ENCODE measurements around the gene BICC1. TPM values are rescaled to one million over a fixed set of nuclear protein-coding genes. Genes with fewer than 3 reads are reported as not detected.

BICC1 gene
- total and polyA plus RNA-seq, 2 of the 4 experiments (the other 2 are of a cell fraction): 5.7 to 42.5 TPM

- ChIA-PET CTCF (interaction anchor here (1.5 kb wide), 1 partner anchor 228 kb away, joined by 3 read pairs; no protein-coding TSS in a partner anchor), POLR2A (ENCODE audit: unreplicated experiment) (no interaction called here)
- no peak overlapping the region for H4K8ac ChIP-seq (ENCODE audit: low read depth in 2 of 2, low read length in 2 of 2)
- TF ChIP-seq CHD1 (IDR thresholded peaks at IDR 0.05; ENCODE audit: low read depth, low read length) (no peak), MXI1 (IDR thresholded peaks at IDR 0.05; ENCODE audit: borderline replicate concordance, low read depth, low read length) (no peak), MAZ (IDR thresholded peaks at IDR 0.05; ENCODE audit: borderline replicate concordance, low read depth, low read length) (no peak), CTCF (conservative IDR thresholded peaks at IDR 0.05; ENCODE audit: low read depth, low read length) (no peak), POLR2A (IDR thresholded peaks at IDR 0.05; ENCODE audit: low read depth, low read length) (no peak), RAD21 (IDR thresholded peaks at IDR 0.05; ENCODE audit: low read length) (no peak), RFX5 (IDR thresholded peaks at IDR 0.05; ENCODE audit: low read depth, low read length) (no peak), SMC3 (IDR thresholded peaks at IDR 0.05; ENCODE audit: low read depth, low read length) (no peak), USF2 (IDR thresholded peaks at IDR 0.05; ENCODE audit: low read depth, low read length) (no peak), CEBPB (IDR thresholded peaks at IDR 0.05; ENCODE audit: low read depth, low read length) (no peak), NFE2L2 (IDR thresholded peaks at IDR 0.05; ENCODE audit: low read depth, low read length) (no peak)
- no peak overlapping the region for H3K4me3 ChIP-seq (ENCODE audit: insufficient read depth, low read depth, low read length)
- intact Hi-C loops (cut with micrococcal nuclease) (loop anchor here (5.0 kb wide), 1 partner anchor 111 kb away; no protein-coding TSS in a partner anchor), in situ Hi-C loops (cut with MboI; ENCODE audit: low sequenced_read_pairs) (no loop called here), dilution Hi-C loops (cut with HindIII; ENCODE audit: low sequenced_read_pairs, unreplicated experiment) (no loop called here)
- no peaks in the 10 kb centered on the region for H3K36me3 ChIP-seq (ENCODE audit: control insufficient read depth, insufficient read depth, low read length)
- no peak for DNase-seq
- peaks cover 10 to 11% of the 10 kb centered on the region in 2 experiments; a peak in 3 of 4 replicates for H3K79me1 ChIP-seq (ENCODE audit: low read depth in 1 of 2, low read length in 2 of 2)
- H3K27me3 ChIP-seq (ENCODE audit: control insufficient read depth, insufficient read depth, low read length): no peaks in the 10 kb centered on the region
- H3K9me1 ChIP-seq (ENCODE audit: insufficient read depth, low read length): peaks cover 4% of the 10 kb centered on the region
- no peak overlapping the region for H3K14ac ChIP-seq (replicated peaks; ENCODE audit: low read depth, low read length)
- no peaks in the 10 kb centered on the region for H3K9me3 ChIP-seq (ENCODE audit: control insufficient read depth, insufficient read depth, low read length)
- H4K20me1 ChIP-seq (ENCODE audit: insufficient read depth, low read length): 0 out of 2 replicates have a peak, but pooled peaks cover 3% of the 10 kb centered on the region
- no peak overlapping the region for H2AK5ac ChIP-seq (ENCODE audit: low read depth, low read length)
- no peak overlapping the region for H2AFZ ChIP-seq (replicated peaks; ENCODE audit: low read length, poor library complexity)
- H3K9ac ChIP-seq (ENCODE audit: low read depth, low read length): no peak overlapping the region
- WGBS, 2 experiments (ENCODE audit: extremely low coverage in 2 of 2, insufficient read length in 1 of 2): no CpG with 5 or more reads among the region's 1 CpG
- no peak overlapping the region for H4K91ac ChIP-seq (ENCODE audit: insufficient read depth, low read depth, low read length)
- no peak overlapping the region for H3K23ac ChIP-seq (ENCODE audit: low read depth, low read length)
- H2BK120ac ChIP-seq (ENCODE audit: low read depth, low read length): no peak overlapping the region
- no peak overlapping the region for H4K5ac ChIP-seq (ENCODE audit: low read depth, low read length)
- peaks cover 18% of the 10 kb centered on the region for H3K4me1 ChIP-seq (ENCODE audit: control insufficient read depth, insufficient read depth, low read length)
- no peak overlapping the region for H2BK15ac ChIP-seq (ENCODE audit: low read depth, low read length)
- no peak for ATAC-seq (ENCODE audit: low read depth)
- no peak overlapping the region for H3K4me2 ChIP-seq (ENCODE audit: low read depth, low read length)
- H2BK5ac ChIP-seq (ENCODE audit: low read depth, low read length, poor library complexity, severe bottlenecking): no peak overlapping the region
- no peak overlapping the region for H3K56ac ChIP-seq (ENCODE audit: extremely low read depth, insufficient read depth, low read length)
- no peak overlapping the region for H2AK9ac ChIP-seq (replicated peaks; ENCODE audit: low read depth, low read length, poor library complexity)
- H3K27ac ChIP-seq (ENCODE audit: insufficient read depth, low read length): no peak overlapping the region
- no peak overlapping the region for H2BK20ac ChIP-seq (ENCODE audit: low read depth, low read length)
- H3K18ac ChIP-seq (ENCODE audit: low read depth, low read length): no peak overlapping the region
- BruUV-seq (replicated peaks): no TSS peak
- no peak overlapping the region for H3K4ac ChIP-seq (ENCODE audit: low read depth, low read length)
Measured at GRCh38 chr10:58758321-58758720, 245.6 kb downstream of the BICC1 start.

Data from IMR-90 (cell line).